22Rv1 (cell line): Measurements from ENCODE around the gene RAVER1.

ENCODE experiments used
- H3K27ac ChIP-seq: fragments of 450-650 bp; 2 replicates; pipeline ENCODE4 v1.5.1; 2017
- ZFX ChIP-seq: fragments of 450-650 bp; IDR thresholded peaks from 2 replicates; pipeline ENCODE4 v1.6.1; 2017; ENCODE audit warnings: antibody characterized with exemption, borderline replicate concordance
- TF ChIP-seq, protein P1 (sequence below): fragments of 450-650 bp; IDR thresholded peaks from 2 replicates; pipeline ENCODE4 v1.5.1; 2017; ENCODE audit warnings: mild to moderate bottlenecking

RAVER1 gene

DNA sequence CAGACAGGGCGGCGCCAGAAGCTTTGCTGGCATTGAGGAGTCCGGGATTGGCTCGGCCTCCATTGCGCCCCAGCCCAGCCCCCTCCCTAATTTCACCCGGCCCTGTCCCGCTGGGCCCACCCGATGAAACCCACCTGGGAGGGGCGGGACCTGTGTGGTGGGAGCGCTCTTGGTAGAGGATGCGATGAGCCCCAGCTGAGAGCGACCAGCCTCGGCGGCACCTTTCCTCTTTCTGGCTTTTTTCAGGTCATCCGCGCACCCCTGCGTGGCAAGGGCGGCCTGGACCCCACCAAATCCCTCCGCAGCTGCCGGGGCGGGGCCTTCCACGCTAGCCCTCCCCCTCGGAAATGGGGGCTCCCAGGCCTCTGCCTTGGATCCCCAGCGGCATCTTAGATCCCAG lies 23.9 kb downstream of the RAVER1 start, which contains the start of gene ZGLP1:
Gene ZGLP1 (minus strand): TSS at position 393 of the 400 bp plus-strand sequence.
- TF ChIP-seq ZFX = no peak
- TF ChIP-seq, protein P1, sequence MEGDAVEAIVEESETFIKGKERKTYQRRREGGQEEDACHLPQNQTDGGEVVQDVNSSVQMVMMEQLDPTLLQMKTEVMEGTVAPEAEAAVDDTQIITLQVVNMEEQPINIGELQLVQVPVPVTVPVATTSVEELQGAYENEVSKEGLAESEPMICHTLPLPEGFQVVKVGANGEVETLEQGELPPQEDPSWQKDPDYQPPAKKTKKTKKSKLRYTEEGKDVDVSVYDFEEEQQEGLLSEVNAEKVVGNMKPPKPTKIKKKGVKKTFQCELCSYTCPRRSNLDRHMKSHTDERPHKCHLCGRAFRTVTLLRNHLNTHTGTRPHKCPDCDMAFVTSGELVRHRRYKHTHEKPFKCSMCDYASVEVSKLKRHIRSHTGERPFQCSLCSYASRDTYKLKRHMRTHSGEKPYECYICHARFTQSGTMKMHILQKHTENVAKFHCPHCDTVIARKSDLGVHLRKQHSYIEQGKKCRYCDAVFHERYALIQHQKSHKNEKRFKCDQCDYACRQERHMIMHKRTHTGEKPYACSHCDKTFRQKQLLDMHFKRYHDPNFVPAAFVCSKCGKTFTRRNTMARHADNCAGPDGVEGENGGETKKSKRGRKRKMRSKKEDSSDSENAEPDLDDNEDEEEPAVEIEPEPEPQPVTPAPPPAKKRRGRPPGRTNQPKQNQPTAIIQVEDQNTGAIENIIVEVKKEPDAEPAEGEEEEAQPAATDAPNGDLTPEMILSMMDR = no peak
- no peak within 1 kb of the TSS for H3K27ac ChIP-seq

DNA sequence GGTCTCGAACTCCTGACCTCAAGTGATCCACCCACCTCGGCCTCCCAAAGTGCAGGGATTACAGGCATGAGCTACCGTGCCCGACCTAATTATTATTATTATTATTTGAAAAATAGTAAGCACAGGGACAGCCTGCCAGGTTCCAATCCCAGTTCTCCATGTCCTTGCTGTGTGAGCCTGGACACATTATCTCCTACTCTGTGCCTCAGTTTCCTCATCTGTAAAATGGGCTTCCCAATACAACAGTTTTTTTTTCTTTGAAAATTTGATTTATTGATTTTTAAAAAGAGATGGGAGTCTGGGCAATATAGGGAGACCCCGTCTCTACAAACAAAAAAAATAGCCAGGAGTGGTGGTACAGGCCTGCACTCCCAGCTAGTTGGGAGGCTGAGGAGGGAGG lies 27.0 kb downstream of the RAVER1 start:
- TF ChIP-seq ZFX = no peak
- TF ChIP-seq, protein P1 = no peak
- H3K27ac ChIP-seq = no peak overlapping the region

DNA sequence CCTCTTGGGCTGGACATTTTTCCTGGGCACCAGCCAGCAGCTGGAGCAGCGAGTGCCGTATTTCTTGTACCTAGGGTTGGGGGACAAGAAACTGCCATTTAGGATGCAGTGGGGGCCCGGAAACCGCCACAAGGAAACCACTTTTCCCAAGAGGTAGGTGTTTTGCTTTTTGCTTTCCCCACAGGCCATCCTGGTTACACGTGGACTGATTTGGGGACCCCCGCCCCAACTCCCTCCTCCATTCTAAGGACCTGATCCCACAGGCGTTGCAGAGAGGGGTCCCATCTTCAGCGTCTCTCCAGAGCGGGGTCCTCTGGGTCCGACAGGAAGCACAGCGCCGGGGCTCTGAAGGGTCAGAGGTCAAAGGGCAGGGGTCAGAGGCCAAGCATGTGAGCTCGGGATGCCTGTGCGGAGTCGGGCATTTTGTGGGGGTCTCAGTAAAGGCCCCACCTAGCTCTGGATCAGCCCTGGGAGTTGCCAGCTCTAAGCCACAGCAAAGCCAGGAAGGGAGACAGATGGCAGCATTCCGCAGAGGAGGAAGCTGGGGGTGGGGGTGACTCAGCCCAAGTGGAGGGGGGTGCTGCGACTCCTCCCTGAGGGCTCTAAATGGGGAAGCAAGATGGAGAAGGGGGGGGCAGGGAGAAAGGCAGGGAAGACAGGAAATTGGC lies 28.1 kb downstream of the RAVER1 start:
- no peak for TF ChIP-seq ZFX
- TF ChIP-seq, protein P1 = no peak
- H3K27ac ChIP-seq = no peak overlapping the region

DNA sequence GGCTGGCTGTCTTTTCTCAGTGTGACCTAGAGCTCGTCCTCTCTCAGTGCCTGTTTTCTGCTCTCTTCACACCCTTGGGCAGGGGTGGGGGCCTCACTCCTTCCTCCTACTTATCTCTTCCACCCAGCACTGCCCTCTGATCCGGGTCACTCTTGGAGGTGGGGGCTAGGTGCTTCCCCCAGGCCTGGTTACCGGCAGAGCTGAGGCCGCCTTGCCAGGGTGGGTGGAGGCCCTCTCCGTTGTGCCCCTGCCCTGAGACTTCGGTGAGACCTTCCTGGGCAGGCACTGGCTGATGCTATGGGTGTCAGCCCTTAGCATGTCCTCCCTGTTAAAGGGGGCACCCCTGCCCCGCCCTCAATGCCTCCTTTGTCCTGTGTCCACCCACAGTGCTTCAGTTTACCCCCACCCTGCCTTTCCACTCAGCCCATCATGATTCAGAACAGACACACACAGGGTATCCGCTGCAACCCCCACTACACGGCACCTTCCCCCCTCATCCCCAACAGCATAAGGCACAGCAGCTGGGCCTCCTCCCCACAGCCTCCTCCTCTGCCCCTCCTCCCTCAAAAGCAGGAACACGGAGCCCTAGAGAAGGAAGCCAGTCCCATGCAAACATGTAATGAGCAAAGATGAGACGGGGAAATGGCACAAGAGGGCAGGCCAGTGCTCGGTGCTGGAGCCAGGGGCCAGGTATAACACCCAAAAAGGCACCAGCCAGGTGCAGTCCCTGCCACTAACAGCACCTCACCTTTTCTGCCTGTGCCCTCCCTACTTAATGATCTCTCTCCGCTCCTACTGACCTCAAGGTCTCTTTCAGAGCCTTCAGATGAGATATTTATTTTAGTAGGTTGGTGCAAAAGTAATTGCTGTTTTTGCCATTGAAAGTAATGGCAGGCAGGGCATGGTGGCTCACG lies 33.5 kb downstream of the RAVER1 start:
- H3K27ac ChIP-seq = no peak overlapping the region
- no peak for TF ChIP-seq ZFX
- TF ChIP-seq, protein P1 = no peak

DNA sequence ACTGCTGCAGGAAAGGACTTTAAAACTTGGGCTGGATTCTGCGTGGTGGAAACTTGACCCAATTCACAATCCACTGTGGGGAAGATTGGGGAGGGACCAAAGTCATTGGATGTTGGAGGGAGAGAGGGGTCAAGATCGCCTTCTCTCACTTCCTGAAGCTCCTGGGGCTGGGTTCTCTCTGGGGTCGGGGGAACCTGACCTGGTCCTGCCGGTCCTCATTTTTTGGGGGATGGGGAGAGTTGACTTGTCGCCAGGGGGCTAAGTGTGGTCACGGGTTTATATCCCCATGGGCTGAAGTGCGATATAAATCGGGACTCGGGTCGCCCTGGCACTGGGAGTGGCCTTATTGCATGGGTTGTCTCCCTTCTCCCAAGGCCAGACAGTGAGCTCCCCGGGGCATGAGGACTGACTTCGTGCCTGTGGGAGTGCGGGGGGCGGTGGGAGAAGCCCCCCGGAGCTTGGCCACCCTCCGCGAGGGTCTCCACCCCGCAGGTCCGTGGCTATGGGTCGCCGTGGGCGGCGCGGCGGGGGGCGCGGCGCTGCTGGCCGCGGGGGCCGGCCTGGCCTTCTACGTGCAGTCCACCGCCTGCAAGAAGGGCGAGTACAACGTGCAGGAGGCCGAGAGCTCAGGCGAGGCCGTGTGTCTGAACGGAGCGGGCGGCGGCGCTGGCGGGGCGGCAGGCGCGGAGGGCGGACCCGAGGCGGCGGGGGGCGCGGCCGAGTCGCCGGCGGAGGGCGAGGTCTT lies 37.3 kb downstream of the RAVER1 start:
- no peak overlapping the region for H3K27ac ChIP-seq
- no peak for TF ChIP-seq ZFX
- TF ChIP-seq, protein P1 = no peak

DNA sequence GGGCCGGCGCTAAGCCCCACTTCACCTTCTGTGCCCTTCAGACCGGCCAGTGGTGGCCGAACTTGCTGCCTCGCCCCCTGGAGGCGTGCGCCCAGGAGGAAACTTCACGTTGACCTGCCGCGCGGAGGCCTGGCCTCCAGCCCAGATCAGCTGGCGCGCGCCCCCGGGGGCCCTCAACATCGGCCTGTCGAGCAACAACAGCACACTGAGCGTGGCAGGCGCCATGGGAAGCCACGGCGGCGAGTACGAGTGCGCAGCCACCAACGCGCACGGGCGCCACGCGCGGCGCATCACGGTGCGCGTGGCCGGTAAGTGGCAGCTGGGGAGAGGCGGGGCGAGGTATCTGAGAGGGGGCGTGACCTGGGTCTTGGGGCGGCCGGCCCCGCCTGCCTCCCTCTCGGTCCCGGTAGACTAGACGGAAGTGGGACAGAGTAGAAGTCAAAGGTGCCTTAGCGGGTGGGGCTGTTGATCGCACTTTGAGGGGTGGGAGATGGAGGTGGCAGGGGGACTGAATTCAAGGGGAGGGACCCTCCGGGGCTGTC lies 38.0 kb downstream of the RAVER1 start:
- no peak overlapping the region for H3K27ac ChIP-seq
- no peak for TF ChIP-seq ZFX
- TF ChIP-seq, protein P1 = no peak
